Epithelial cell of proximal tubule (primary cell): ENCODE data around the gene PCDH18. TPM values are rescaled to one million over a fixed set of nuclear protein-coding genes. Genes with fewer than 3 reads are reported as not detected.
A peak's percentile ranks its signal among the peaks of the same experiment; 100 is the strongest.
"Not testable (repeated sequence)": the region's sequence is repeated elsewhere in the genome, so short reads cannot be mapped to it uniquely, and the experiment has no call there.

Source experiments
- DNase-seq: peaks from one replicate; pipeline ENCODE4 v3.0.0-alpha.2; 2011; ENCODE audit warnings: low read depth
- H3K4me3 ChIP-seq: 2 replicates; pipeline ENCODE4 v1.5.1; 2011; ENCODE audit warnings: low read depth, mild to moderate bottlenecking, low read length
- CTCF ChIP-seq: conservative IDR thresholded peaks from 2 replicates; pipeline ENCODE4 v1.5.1; 2012; ENCODE audit warnings: low read depth, mild to moderate bottlenecking, low read length
- total RNA-seq: library from RNA; depleted of rRNA; stranded (reverse); fragments of >200 nt; gene quantifications from 2 replicates; pipeline ENCODE4 v1.2.3, GENCODE V29; 2015

PCDH18 gene
- total RNA-seq, 1 donor from 2014 or later = 0.29 TPM

GRCh38 chr4:137519406-137519805 lies 12.9 kb downstream of the PCDH18 start:
- DNase-seq = no peak
- no peak overlapping the region for H3K4me3 ChIP-seq
- TF ChIP-seq CTCF = no peak

GRCh38 chr4:137517323-137517722 lies 15.0 kb downstream of the PCDH18 start:
- DNase-seq, H3K4me3 ChIP-seq: not testable (repeated sequence)

- no peak overlapping the region for H3K4me3 ChIP-seq
- DNase-seq = no peak
- TF ChIP-seq CTCF = no peak
These were observed 17.7 kb downstream of the PCDH18 start for GRCh38 chr4:137514406-137515111.

GRCh38 chr4:137510557-137511265 lies 21.6 kb downstream of the PCDH18 start:
- peak; percentile 33 for DNase-seq
- no peak overlapping the region for H3K4me3 ChIP-seq
- TF ChIP-seq CTCF = no peak

- TF ChIP-seq CTCF = no peak
- no peak for DNase-seq
- no peak overlapping the region for H3K4me3 ChIP-seq
These were observed 22.4 kb downstream of the PCDH18 start for GRCh38 chr4:137509855-137510282.

GRCh38 chr4:137502339-137503129 lies 29.8 kb downstream of the PCDH18 start:
- DNase-seq = no peak
- no peak overlapping the region for H3K4me3 ChIP-seq
- TF ChIP-seq CTCF = no peak

- H3K4me3 ChIP-seq, DNase-seq: not testable (repeated sequence)
These were observed 36.0 kb downstream of the PCDH18 start for GRCh38 chr4:137496267-137496666.
